ENCODE data around the gene IL1RAP.

Gene IL1RAP

DNA sequence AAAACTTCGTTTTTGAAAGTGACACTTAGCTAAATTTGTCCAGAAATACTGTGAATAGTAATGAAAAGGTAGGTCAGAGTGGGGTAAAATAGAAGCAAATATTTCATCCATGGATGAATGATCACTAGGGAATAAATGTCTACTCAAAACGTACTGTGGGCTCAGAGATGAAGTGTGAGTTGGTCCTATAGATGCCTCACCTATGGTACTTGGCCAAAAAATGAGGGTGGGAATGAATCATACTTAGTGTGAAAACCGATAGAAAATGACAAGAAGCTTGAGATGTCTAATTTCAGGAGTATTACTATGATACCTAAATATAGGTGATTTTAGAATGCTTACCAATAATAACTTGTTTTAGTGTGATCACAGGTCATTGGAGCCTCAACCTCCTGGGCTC, 192.7 kb downstream of the IL1RAP start:
- ChIA-PET POLR2A (ENCODE audit: low non-redundant PET) (no interaction called here), CTCF (interaction anchor here (0.5 kb wide), 1 partner anchor 1712 kb away, joined by 3 read pairs; no protein-coding TSS in a partner anchor)
- no peak overlapping the region for H3K27ac ChIP-seq
- TF ChIP-seq, protein P1, sequence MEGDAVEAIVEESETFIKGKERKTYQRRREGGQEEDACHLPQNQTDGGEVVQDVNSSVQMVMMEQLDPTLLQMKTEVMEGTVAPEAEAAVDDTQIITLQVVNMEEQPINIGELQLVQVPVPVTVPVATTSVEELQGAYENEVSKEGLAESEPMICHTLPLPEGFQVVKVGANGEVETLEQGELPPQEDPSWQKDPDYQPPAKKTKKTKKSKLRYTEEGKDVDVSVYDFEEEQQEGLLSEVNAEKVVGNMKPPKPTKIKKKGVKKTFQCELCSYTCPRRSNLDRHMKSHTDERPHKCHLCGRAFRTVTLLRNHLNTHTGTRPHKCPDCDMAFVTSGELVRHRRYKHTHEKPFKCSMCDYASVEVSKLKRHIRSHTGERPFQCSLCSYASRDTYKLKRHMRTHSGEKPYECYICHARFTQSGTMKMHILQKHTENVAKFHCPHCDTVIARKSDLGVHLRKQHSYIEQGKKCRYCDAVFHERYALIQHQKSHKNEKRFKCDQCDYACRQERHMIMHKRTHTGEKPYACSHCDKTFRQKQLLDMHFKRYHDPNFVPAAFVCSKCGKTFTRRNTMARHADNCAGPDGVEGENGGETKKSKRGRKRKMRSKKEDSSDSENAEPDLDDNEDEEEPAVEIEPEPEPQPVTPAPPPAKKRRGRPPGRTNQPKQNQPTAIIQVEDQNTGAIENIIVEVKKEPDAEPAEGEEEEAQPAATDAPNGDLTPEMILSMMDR (conservative IDR thresholded peaks at IDR 0.05; ENCODE audit: low read depth): no peak
- no peak for DNase-seq (ENCODE audit: low spot score)
